ENCODE results near the gene DISC1.

DNA sequence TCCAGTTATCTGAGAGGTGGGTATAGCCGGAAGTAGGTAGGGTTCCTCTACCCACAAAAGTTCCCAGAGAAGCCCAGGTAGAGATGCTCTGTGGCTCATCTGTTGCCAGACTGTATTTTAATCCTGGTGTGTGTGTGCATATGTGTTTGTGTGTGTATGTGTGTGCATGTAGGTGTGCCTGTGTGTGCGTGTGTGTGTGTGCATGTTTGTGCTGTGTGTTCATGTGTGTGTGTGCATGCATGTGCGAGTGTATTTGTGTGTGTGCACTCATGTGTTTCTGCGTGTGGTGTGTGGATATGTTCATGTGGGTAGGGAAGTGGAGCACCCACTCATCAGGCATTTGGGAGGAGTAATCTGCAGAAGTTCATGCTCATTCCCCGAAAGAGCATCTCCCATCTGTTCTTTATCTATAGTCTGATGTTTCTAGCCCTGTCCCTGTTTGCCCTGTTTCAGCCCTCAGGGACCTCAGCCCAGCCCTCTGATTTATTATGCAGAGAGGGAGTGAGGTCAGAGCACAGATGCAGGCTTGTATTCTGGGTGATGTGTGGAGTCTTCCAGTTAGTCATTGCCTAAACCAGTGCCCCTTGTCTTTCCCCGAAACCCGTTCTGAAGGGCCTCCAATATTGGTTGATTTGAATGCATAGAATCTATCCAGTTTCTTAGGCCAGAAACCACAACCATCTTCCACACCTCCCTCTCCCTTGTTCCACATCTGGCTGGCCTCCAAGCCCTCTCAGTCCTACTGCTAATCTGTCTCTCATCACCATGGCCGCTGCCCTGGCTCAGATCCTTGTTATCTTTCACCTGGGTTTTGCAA is 69.1 kb downstream of the DISC1 start:
- no peak for TF ChIP-seq POLR2A (IDR thresholded peaks at IDR 0.05; ENCODE audit: low read depth, low read length)
- TF ChIP-seq CTCF (IDR thresholded peaks at IDR 0.05; ENCODE audit: extremely low read depth in 1 of 2, insufficient read depth in 1 of 2, low read depth in 1 of 2, low read length in 2 of 2) = no peak
- TF ChIP-seq POLR2AphosphoS5 (IDR thresholded peaks at IDR 0.05; ENCODE audit: insufficient read depth, low read depth, low read length) = no peak
